GM21619 (cell line): ENCODE measurements around the gene PAPPA2.
A peak's percentile ranks its signal among the peaks of the same experiment; 100 is the strongest.

Experiments
- ATAC-seq: cut with Tn5 transposase; IDR thresholded peaks from one replicate; pipeline ENCODE4 v1.9.1; 2021; ENCODE audit not compliant: unreplicated experiment

PAPPA2 gene

DNA sequence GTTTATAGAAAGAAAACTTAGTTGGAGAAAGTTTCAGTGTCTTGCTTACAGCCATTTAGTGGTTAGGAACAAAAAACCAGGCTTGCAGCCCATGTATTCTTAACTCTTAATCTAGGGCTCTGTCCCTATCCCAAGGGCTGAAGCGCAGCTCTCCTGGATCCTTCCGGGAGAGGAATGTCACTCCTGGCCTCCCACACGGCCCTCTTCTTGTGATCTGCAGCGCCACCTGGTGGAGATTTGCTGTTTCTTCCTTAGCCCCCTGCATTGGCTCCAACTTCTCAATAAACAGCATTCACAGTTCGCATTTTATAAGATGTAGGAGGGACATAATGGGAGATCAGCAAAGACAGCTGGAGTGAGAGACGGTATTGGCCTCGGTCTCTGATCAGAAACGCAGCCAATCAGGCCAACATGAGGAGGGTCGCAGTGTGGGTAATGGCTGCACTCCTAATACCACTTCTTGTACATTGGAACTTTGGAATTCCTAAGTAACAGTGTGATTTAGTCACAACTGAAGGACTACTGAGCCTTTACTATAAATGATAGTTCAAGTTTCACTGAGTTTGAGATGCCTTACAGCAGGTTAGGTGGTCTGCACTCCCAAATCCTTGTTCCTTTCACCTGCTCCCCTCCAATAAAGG lies 418.1 kb downstream of the PAPPA2 start:
- ATAC-seq = peak; percentile 65

DNA sequence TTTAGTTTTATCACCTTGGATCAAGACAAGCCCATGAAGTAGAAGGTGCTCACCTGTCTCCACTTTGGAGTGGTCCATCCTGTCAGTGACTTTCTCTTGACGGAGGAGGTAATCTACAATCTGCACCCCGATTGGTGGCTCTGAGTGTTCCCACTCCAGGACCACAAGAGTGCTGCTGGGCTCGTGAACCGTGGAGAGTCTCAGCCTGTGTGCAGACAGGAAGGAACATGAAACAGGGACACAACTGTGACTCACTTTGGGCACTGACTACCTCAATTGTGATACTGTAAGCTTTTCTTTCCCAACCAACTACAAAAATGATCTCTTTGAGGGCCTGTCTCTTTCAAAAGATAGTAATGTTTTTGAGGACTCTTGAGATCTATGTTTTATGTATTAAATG lies 421.3 kb downstream of the PAPPA2 start:
- ATAC-seq = no peak

DNA sequence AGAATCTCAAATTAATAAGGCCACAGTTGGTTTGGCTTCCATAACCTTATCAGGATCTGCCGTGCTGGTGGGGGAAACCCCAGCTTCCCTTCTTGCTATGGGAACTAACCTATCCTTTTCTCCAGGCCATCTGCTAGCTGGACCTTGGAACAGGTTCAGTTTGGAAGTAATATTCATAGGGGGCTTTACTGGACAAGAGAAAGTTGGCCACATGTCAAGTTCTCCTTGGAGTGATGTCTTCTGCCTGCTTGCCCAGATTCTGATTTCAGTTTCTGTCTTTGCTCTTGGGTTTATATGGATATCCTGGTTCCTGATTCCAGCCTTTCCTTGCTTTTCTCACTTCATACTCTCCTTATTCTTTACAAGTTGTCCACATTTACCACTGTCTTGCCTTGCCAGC lies 421.9 kb downstream of the PAPPA2 start:
- ATAC-seq = no peak

DNA sequence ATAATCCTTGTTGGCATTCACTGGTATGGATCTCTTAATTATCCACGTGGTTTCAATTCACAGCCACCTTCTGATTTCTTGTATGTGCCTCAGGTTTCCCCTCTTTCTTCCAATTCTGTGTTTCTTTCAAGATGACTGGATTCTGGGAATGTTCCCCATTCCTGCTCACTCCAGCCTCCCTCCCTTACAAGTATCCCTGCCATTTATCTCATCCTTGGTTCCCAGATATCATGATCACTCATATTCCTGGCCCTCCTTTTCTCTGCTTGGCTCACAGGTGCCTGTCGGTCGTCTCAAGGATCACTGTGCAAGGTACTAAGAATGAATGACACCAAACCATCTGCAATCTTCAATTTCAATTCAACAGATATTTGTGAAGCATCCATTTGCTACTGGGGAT lies 422.4 kb downstream of the PAPPA2 start:
- ATAC-seq = no peak

DNA sequence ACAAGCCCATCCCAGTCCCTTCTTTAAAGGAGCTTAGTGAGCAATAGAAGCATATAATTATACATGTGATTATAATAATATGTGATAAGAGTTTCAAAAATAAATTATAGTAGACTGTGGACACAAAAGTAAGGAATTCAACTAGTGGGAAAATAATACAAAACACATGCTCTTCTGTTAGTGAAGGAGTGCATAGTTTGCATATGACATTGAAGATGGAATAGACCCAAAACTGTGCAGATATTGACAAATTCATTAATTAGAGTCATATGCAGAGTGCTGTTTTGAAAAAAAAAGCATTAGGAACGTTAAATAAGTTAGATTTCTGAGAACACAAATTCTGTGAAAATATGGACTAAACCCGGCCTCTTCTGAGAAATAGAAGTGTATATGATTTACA lies 422.8 kb downstream of the PAPPA2 start:
- no peak for ATAC-seq

DNA sequence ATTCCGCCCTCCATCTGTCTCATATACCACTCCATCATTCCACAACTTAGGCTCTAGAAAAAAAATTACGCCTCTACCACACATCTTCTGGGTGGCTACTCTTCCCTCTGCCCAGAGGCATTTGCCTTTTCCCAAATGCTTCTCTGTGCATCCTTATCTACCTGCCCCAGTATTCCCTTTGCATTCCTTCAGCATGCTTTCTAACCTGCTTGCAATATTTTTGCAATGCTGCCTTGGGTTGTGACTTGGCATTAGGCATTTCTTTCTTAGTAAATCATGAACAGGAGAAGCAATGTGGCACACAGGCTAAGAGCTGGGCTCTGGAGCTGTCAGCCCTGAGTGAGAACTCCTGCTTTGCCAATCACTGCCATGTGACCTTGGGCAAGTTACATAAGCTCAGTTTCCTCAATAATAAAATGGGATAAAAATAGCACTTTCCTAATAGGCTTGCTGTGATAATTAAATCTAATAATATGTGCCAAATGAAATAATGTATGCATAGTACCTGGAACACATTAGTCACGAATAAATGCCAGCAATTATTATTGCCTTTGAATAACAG lies 425.6 kb downstream of the PAPPA2 start:
- no peak for ATAC-seq

DNA sequence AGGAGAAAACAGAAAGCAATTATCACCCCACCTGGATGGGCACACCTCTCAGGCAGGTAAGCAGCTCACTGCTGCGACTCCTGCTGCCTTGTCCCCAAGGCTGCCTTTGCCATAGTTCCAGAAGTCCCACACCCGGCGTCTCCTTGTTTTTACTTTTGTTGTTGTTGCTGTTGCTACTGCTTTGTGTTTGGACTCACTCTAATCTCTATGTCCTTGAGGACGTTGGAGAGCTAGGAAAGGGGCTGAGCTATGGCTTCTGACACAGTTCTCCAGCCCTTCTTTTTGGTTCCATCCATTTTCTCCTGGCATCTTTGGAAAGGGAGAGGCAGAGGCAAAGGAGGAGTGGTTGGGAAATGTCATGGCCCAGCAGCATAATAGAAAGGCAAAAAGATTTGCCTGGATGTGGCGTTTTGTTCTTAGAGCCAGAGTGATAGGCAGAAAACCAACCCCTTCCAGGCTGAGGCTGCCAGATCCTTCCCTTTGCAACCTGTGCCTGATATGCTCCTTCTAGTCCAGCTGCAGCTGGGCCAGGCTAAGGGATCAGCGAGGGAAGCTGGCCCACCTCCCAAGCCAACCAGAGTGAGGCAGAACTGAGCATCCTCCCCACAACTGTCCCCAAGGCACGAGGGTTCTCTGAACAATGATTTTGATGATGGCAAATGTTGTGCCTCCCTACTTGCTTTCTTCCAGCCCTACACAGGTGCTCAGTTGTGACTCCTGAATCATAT lies 430.8 kb downstream of the PAPPA2 start:
- ATAC-seq = no peak

DNA sequence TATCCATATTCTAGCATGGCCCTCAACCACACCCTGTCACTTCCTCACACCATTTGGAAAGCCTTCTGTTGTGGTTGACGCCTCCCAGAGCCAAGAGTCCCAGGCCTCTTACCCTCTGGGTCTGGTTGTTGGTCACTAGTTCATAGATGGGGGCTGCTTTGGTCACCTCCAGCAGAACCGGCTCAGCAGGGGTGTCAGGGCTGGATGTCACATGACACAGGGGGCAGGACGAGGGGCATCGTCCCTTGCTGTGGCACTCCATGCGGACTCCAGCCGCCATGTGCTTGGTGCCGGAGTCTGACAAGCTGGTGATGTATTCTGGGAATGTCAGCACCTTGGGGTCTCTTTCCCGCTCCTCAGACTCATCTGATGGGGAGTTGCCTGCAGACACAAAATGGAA lies 431.5 kb downstream of the PAPPA2 start:
- no peak for ATAC-seq
